Measurements from ENCODE around the gene RNF11. TPM values are rescaled to one million over a fixed set of nuclear protein-coding genes. Genes with fewer than 3 reads are reported as not detected.

Gene RNF11
- total RNA-seq, 1 experiment from 2014 or later = 55.8 TPM

- Mint-ChIP-seq H3K36me3 (ENCODE audit: insufficient read depth in 1 of 3, low read depth in 3 of 3) (no peaks in the 10 kb centered on the region), H3K9me3 (no peaks in the 10 kb centered on the region; a peak in 1 of 5 replicates), H3K4me3 (no peak overlapping the region), H3K27me3 (ENCODE audit: low read depth) (no peaks in the 10 kb centered on the region), H3K27ac (no peak overlapping the region), H3K4me1 (peaks cover 9 to 18% of the 10 kb centered on the region in 2 experiments)
- no peak overlapping the region for H3K4ac ChIP-seq (ENCODE audit: low read depth, low read length)
- no peak overlapping the region for H2AK5ac ChIP-seq (ENCODE audit: insufficient read length, low read length)
- H3K23ac ChIP-seq (ENCODE audit: insufficient read length, low read depth, low read length) = no peak overlapping the region
- no peak overlapping the region for H4K8ac ChIP-seq (replicated peaks; ENCODE audit: insufficient read length, low read depth, low read length)
- no peak for TF ChIP-seq CTCF (conservative IDR thresholded peaks at IDR 0.05)
- no peaks in the 10 kb centered on the region for H3K79me1 ChIP-seq (ENCODE audit: insufficient read depth, low read depth, low read length, poor library complexity, severe bottlenecking)
- H2BK12ac ChIP-seq (ENCODE audit: insufficient read length, low read depth, low read length) = no peak overlapping the region
- no peak overlapping the region for H4K5ac ChIP-seq (ENCODE audit: insufficient read length, low read depth, low read length)
- H3K9ac ChIP-seq (ENCODE audit: extremely low read depth, insufficient read length, low read length) = no peak overlapping the region
- H3T11ph ChIP-seq (ENCODE audit: low read length) = no peak overlapping the region
- H3K4me1 ChIP-seq (ENCODE audit: insufficient read depth, low read length) = no peaks in the 10 kb centered on the region; the same call in 1 of the 2 replicates
- no peak overlapping the region for H3K14ac ChIP-seq (ENCODE audit: insufficient read depth, low read length)
- H3K18ac ChIP-seq (ENCODE audit: insufficient read length, low read depth, low read length) = no peak overlapping the region
- no peaks in the 10 kb centered on the region for H3K9me3 ChIP-seq (ENCODE audit: control insufficient read depth, low read depth, low read length)
- no peak overlapping the region for H3K56ac ChIP-seq (ENCODE audit: insufficient read length, low read depth, low read length)
- H4K91ac ChIP-seq (ENCODE audit: insufficient read length, low read depth, low read length) = no peak overlapping the region
- no peaks in the 10 kb centered on the region for H3K23me2 ChIP-seq (ENCODE audit: insufficient read length, low read depth, low read length, poor library complexity, severe bottlenecking)
- no peaks in the 10 kb centered on the region for H4K20me1 ChIP-seq (ENCODE audit: control insufficient read depth, insufficient read depth, insufficient read length)
- no peak overlapping the region for H2BK20ac ChIP-seq (ENCODE audit: low read depth, low read length, poor library complexity, severe bottlenecking)
- no peak overlapping the region for H3K27ac ChIP-seq (ENCODE audit: insufficient read length, low read depth, low read length)
- no CpG with 5 or more reads among the region's 3 CpGs for WGBS (ENCODE audit: extremely low coverage, insufficient read length, low lambda C conversion rate)
- no peak for DNase-seq
- H3K4me2 ChIP-seq (ENCODE audit: insufficient read depth, insufficient read length, low read length) = no peak overlapping the region
- H3K27me3 ChIP-seq (ENCODE audit: insufficient read depth, low read length) = no peaks in the 10 kb centered on the region
- H2BK120ac ChIP-seq (ENCODE audit: low read depth, low read length, poor library complexity, severe bottlenecking) = no peak overlapping the region
- H2AFZ ChIP-seq (ENCODE audit: low read length) = no peak overlapping the region
- no peak overlapping the region for H2BK5ac ChIP-seq (ENCODE audit: insufficient read length, low read length)
- no peaks in the 10 kb centered on the region for H3K79me2 ChIP-seq (ENCODE audit: insufficient read depth, low read length)
- H2BK15ac ChIP-seq (ENCODE audit: low read depth, low read length) = no peak overlapping the region
These were observed 13.3 kb upstream of the RNF11 start for GRCh38 chr1:51222809-51223208.

Measured in H9 (cell line).